Measurements from ENCODE around the gene CACNA2D4.
A peak's percentile ranks its signal among the peaks of the same experiment; 100 is the strongest.

The CACNA2D4 gene

GRCh38 chr12:1933342-1934051, 15.0 kb upstream of the CACNA2D4 start:
- no peak for DNase-seq

- peak; percentile 45 for DNase-seq
Observed at GRCh38 chr12:1932264-1932777, 13.9 kb upstream of the CACNA2D4 start.

GRCh38 chr12:1931642-1932041, 13.2 kb upstream of the CACNA2D4 start:
- DNase-seq, result no peak

GRCh38 chr12:1930803-1931597, 12.5 kb upstream of the CACNA2D4 start:
- no peak for DNase-seq

DNA sequence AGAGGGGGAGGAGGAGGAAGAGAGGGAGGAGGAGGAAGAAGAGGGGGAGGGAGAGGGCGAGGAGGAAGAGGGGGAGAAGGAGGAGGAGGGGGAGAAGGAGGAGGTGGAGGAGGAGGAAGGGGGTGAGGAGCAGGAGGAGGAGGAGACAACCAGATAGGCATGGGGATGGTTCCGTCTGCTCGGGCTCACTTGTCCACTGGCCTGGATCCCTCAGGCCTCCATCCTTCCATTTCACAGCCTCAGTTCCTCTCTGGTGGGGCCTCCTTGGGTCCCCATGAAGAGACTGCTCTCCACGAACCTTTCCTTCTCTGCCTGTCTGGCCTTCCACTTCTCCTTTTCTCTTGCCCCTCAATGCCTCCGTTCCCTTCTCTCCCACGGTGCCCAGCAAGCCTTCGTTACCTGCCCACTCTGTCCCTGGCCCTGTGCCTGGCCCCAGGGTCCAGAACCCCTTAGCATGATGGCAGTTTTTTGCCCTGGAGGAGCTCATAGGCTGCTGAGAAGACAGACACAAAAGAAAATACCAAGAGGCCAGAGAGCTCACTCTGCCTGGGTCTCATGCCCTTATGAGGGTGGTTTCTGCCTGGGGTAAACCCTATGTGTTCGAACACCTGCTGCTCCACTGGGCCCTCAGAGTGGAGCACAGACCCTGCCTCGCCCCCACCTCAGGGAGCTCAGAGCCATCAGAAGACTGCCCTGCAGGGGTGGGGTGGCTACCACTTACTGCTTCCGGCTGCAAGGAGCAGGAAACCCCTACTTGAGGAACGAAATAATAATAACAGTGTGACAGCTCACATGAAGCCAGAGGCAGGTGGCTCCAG, 11.7 kb upstream of the CACNA2D4 start:
- DNase-seq, result no peak

DNA sequence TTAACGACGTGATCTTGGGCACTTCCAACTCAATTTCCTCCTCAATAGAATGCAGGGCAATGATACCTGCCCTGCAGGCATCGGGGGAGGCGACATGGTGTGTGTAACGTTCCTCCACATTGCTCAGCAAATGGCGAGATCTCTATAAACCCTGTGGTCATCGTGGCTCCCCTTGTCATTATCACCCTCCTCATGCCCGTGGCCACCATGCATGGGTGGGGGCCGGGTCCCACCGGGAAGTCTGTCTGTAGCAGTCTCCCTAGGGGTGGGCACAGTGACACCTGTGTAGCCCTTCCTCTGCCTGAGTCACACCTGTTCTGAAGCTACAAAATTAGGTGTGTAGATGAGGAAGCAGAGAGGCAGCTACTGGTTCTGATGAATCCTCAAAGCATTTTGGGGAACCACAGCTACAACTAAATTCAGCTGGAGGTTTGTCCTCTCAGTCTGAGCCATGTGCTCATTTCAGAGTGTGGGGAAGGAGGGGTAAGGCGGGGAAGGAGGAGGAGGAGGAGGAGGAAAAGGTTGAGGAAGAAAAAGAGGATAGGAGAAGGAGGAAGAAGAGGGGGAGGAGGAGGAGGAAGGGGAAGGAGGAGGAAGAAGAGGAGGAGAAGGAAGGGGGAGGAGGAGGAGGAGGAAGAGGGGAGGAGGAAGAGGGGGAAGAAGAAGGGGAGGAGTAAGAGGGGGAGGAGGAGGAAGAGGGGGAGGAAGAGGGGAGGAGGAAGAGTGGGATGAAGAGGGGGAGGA, 11.0 kb upstream of the CACNA2D4 start:
- DNase-seq, result no peak

GRCh38 chr12:1928439-1929121, 10.1 kb upstream of the CACNA2D4 start:
- no peak for DNase-seq

- peak; percentile 35 for DNase-seq
Observed at GRCh38 chr12:1927751-1928351, 9.4 kb upstream of the CACNA2D4 start.

- DNase-seq, result no peak
Observed at GRCh38 chr12:1927051-1927680, 8.7 kb upstream of the CACNA2D4 start.

GRCh38 chr12:1926251-1926657, 7.8 kb upstream of the CACNA2D4 start:
- no peak for DNase-seq

DNA sequence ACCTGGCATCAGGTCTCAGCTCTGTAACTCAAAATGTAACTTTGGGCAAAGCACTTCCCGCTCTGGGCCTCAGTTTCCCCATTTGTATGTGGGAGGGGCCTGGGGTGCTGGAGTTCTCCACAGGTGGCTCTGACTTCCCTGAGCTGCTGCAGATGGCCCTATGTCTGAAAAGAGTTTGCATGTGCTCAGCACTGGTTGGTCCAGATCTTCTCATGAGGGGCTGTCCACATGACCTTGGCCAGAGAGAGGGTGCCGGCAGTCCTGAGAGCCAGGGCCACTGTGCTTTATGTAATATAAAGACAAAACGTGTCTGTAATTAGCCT, 7.2 kb upstream of the CACNA2D4 start:
- no peak for DNase-seq

- DNase-seq, result no peak
Observed at GRCh38 chr12:1924996-1925683, 6.7 kb upstream of the CACNA2D4 start.

- no peak for DNase-seq
Observed at GRCh38 chr12:1922985-1923384, 4.5 kb upstream of the CACNA2D4 start.

DNA sequence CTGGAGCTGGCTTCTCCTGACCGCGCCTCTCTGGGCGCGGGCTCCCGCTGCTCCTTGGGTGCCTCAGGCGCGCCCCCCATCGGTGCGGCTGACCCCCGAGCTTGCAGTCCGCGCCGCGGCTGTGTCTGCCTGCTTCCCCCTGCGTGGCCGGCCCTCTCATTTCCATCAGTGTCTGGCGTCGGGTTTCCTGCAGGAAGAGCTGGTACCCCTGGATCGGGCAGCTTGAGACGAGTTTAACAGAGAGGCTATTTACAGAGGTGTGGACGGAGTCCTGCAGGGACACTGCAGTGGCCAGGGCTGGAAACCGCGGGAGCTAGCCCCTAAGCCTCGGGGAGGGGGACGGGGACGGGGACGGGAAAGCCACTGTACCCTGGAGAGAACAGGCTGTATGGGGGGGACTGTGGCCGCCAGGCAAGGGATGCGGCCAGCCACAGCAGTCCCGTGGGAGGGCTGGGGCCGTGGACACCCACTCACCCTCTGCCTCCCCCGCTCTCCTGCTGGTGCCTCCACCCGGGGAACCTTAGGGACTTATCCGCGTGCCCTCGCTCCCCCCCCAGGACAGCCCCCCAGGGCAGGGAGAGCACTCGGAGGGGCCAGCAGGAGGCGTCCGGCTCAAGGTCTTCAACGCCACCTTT, 3.7 kb upstream of the CACNA2D4 start:
- DNase-seq, result no peak

- no peak for DNase-seq
Observed at GRCh38 chr12:1920971-1921370, 2.5 kb upstream of the CACNA2D4 start.

GRCh38 chr12:1920436-1920835, 2.0 kb upstream of the CACNA2D4 start:
- DNase-seq, result no peak

GRCh38 chr12:1919763-1920162, 1.3 kb upstream of the CACNA2D4 start:
- no peak for DNase-seq

DNA sequence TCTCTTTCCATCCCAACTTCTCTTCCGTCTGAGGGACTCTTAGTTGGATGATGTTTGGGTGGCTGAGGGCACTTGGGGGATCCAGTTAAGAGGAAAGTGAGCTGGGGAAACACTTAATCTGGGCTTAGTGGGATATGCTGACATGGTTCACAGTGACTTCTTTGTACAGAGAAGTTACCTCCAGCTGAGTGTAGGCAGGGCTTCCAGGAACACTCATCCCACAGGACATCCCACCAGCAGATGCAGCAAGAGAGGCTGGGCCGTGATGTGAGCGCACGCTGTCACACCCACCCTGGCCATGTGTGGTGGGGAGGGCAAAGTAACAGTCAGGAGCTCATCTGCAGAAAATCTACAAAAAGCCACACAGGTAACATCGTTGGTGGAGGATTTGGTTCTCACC, 832 bp upstream of the CACNA2D4 start:
- DNase-seq, result no peak

GRCh38 chr12:1918884-1919236, 408 bp upstream of the CACNA2D4 start:
- no peak for DNase-seq

Measured in NCI-H1092 treated with DMSO at 0.1 percent for 48 hours (cell line).